PC-9 (cell line): Measurements from ENCODE around the gene CLCF1.

Experiments used
- EZH2 ChIP-seq: fragments of 200-600 bp; sonication (generic); IDR thresholded peaks from 2 replicates; pipeline ENCODE4 v1.8.0; 2017; ENCODE audit warnings: antibody characterized with exemption, low read depth
- TF ChIP-seq, protein P1 (sequence below): fragments of 200-600 bp; sonication (generic); conservative IDR thresholded peaks from 2 replicates; pipeline ENCODE4 v1.6.1; 2017; ENCODE audit warnings: mixed run types, antibody characterized with exemption, mild to moderate bottlenecking, moderate library complexity

DNA sequence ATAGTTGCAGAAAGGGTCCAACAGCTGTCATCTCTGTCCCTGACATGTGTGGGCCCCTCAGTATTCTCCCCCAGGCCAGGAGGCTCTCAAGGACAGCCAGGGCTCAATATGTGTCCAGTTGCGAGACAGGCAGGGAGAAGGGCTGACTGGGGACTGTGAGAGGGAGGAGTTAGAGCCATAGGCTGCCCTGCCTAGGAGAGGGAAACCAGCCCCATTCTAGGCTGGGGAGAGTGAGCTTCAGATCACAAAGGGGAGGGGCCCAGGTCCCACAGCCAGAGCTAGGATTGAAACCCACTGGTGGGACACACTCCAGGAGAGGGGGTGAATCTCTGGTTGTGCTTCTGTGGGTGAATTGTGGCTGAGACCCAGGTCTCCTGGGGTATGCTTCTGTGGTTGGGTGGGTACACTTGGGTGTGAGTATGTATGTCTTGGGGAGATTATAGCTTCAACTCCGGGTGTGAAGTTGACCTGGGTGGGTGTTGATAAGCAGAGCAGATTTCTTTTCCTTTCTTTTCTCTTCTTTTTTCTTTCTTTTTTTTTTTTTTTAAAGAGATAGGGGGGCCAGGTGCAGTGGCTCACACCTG, 40.0 kb upstream of the CLCF1 start:
- no peak for TF ChIP-seq EZH2
- TF ChIP-seq, protein P1, sequence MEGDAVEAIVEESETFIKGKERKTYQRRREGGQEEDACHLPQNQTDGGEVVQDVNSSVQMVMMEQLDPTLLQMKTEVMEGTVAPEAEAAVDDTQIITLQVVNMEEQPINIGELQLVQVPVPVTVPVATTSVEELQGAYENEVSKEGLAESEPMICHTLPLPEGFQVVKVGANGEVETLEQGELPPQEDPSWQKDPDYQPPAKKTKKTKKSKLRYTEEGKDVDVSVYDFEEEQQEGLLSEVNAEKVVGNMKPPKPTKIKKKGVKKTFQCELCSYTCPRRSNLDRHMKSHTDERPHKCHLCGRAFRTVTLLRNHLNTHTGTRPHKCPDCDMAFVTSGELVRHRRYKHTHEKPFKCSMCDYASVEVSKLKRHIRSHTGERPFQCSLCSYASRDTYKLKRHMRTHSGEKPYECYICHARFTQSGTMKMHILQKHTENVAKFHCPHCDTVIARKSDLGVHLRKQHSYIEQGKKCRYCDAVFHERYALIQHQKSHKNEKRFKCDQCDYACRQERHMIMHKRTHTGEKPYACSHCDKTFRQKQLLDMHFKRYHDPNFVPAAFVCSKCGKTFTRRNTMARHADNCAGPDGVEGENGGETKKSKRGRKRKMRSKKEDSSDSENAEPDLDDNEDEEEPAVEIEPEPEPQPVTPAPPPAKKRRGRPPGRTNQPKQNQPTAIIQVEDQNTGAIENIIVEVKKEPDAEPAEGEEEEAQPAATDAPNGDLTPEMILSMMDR: no peak
